ENCODE measurements around the gene JARID2. TPM values are rescaled to one million over a fixed set of nuclear protein-coding genes. Genes with fewer than 3 reads are reported as not detected.

Gene JARID2
- total RNA-seq, 2 experiments from 2014 or later, result 19.0 to 19.5 TPM

GRCh38 chr6:15429141-15430110 lies 183.6 kb downstream of the JARID2 start:
- no TSS peak for BruUV-seq (replicated peaks)
- no peaks in the 10 kb centered on the region for H3K79me2 ChIP-seq (ENCODE audit: insufficient read depth, low read depth, low read length)
- H3K36me3 ChIP-seq (ENCODE audit: insufficient read depth, low read length), result no peaks in the 10 kb centered on the region
- no peak for TF ChIP-seq CTCF (conservative IDR thresholded peaks at IDR 0.05; ENCODE audit: low read length)
- TF ChIP-seq EZH2phosphoT487 (IDR thresholded peaks at IDR 0.05; ENCODE audit: borderline replicate concordance, low read depth, low read length), result no peak
- intact Hi-C loops (cut with micrococcal nuclease; ENCODE audit: unreplicated experiment), result no loop called here
- POLR2A ChIA-PET, result interaction anchor here (0.6 kb wide), 1 partner anchor 235 kb away, joined by 4 read pairs; no protein-coding TSS in a partner anchor
- no peaks in the 10 kb centered on the region for H4K20me1 ChIP-seq (ENCODE audit: insufficient read depth, low read length)
- no peak overlapping the region for H3K27ac ChIP-seq (ENCODE audit: low read depth, low read length, poor library complexity, severe bottlenecking)
- CTCF ChIA-PET (ENCODE audit: unreplicated experiment), result no interaction called here
- no peak overlapping the region for H3K4me3 ChIP-seq (ENCODE audit: low read depth, low read length, poor library complexity, severe bottlenecking)
- H2AFZ ChIP-seq (ENCODE audit: low read length), result no peak overlapping the region
- H3K9me2 ChIP-seq (ENCODE audit: insufficient read depth, low read length), result no peaks in the 10 kb centered on the region
- no peak for DNase-seq (ENCODE audit: low spot score)
- H3K4me1 ChIP-seq (ENCODE audit: insufficient read depth, low read length, poor library complexity, severe bottlenecking), result peaks cover 28% of the 10 kb centered on the region
- no peak overlapping the region for H3K4me2 ChIP-seq (ENCODE audit: low read length)
- H3K9me3 ChIP-seq (ENCODE audit: low read length), result no peaks in the 10 kb centered on the region

- Histone ChIP-seq H3K36me3 (ENCODE audit: insufficient read depth, low read length) (no peaks in the 10 kb centered on the region), H3K9me3 (ENCODE audit: low read length) (peaks cover 6% of the 10 kb centered on the region; the same call in 1 of the 2 replicates), H3K4me3 (ENCODE audit: low read depth, low read length, poor library complexity, severe bottlenecking) (no peak overlapping the region), H3K79me2 (ENCODE audit: insufficient read depth, low read depth, low read length) (no peaks in the 10 kb centered on the region), H3K9me2 (ENCODE audit: insufficient read depth, low read length) (no peaks in the 10 kb centered on the region), H4K20me1 (ENCODE audit: insufficient read depth, low read length) (no peaks in the 10 kb centered on the region), H3K4me1 (ENCODE audit: insufficient read depth, low read length, poor library complexity, severe bottlenecking) (peaks cover 35% of the 10 kb centered on the region), H3K27ac (ENCODE audit: low read depth, low read length, poor library complexity, severe bottlenecking) (no peak overlapping the region), H3K4me2 (ENCODE audit: low read length) (no peak overlapping the region), H2AFZ (ENCODE audit: low read length) (no peak overlapping the region)
- CTCF ChIA-PET (ENCODE audit: unreplicated experiment), result no interaction called here
- no peak for DNase-seq (ENCODE audit: low spot score)
- TF ChIP-seq EZH2phosphoT487 (IDR thresholded peaks at IDR 0.05; ENCODE audit: borderline replicate concordance, low read depth, low read length) (no peak), CTCF (conservative IDR thresholded peaks at IDR 0.05; ENCODE audit: low read length) (no peak)
- intact Hi-C loops (cut with micrococcal nuclease; ENCODE audit: unreplicated experiment), result no loop called here
- BruUV-seq (replicated peaks), result no TSS peak
- POLR2A ChIA-PET, result no interaction called here
Measured at GRCh38 chr6:15430186-15430585, 184.3 kb downstream of the JARID2 start.

- H3K9me3 ChIP-seq (ENCODE audit: low read length), result peaks cover 7% of the 10 kb centered on the region; the same call in 1 of the 2 replicates
- ChIA-PET POLR2A (no interaction called here), CTCF (ENCODE audit: unreplicated experiment) (no interaction called here)
- no peaks in the 10 kb centered on the region for H4K20me1 ChIP-seq (ENCODE audit: insufficient read depth, low read length)
- H2AFZ ChIP-seq (ENCODE audit: low read length), result no peak overlapping the region
- TF ChIP-seq EZH2phosphoT487 (IDR thresholded peaks at IDR 0.05; ENCODE audit: borderline replicate concordance, low read depth, low read length) (no peak), CTCF (conservative IDR thresholded peaks at IDR 0.05; ENCODE audit: low read length) (no peak)
- DNase-seq (ENCODE audit: low spot score), result no peak
- H3K27ac ChIP-seq (ENCODE audit: low read depth, low read length, poor library complexity, severe bottlenecking), result no peak overlapping the region
- no peaks in the 10 kb centered on the region for H3K36me3 ChIP-seq (ENCODE audit: insufficient read depth, low read length)
- H3K4me3 ChIP-seq (ENCODE audit: low read depth, low read length, poor library complexity, severe bottlenecking), result no peak overlapping the region
- no TSS peak for BruUV-seq (replicated peaks)
- H3K4me1 ChIP-seq (ENCODE audit: insufficient read depth, low read length, poor library complexity, severe bottlenecking), result peaks cover 36% of the 10 kb centered on the region
- H3K9me2 ChIP-seq (ENCODE audit: insufficient read depth, low read length), result no peaks in the 10 kb centered on the region
- no peak overlapping the region for H3K4me2 ChIP-seq (ENCODE audit: low read length)
- intact Hi-C loops (cut with micrococcal nuclease; ENCODE audit: unreplicated experiment), result no loop called here
- H3K79me2 ChIP-seq (ENCODE audit: insufficient read depth, low read depth, low read length), result no peaks in the 10 kb centered on the region
Measured at GRCh38 chr6:15430931-15431405, 185.1 kb downstream of the JARID2 start.
